Measurements from ENCODE around the gene RGMA. TPM values are rescaled to one million over a fixed set of nuclear protein-coding genes. Genes with fewer than 3 reads are reported as not detected.
A peak's percentile ranks its signal among the peaks of the same experiment; 100 is the strongest.

Gene RGMA
- total RNA-seq, 1 experiment from 2014 or later = 1.3 TPM

- Histone ChIP-seq H3K9me2 (replicated peaks; ENCODE audit: low read length) (no peaks in the 10 kb centered on the region), H2AFZ (ENCODE audit: low read length) (no peak overlapping the region), H4K20me1 (ENCODE audit: low read length) (no peaks in the 10 kb centered on the region), H3K9ac (ENCODE audit: low read length) (no peak overlapping the region), H3K4me3 (ENCODE audit: low read length) (no peak overlapping the region), H3K27ac (ENCODE audit: low read length) (no peak overlapping the region), H3K27me3 (ENCODE audit: low read length) (no peaks in the 10 kb centered on the region), H3K79me2 (ENCODE audit: low read length) (no peaks in the 10 kb centered on the region), H3F3A (ENCODE audit: low read length, unreplicated experiment) (no peaks in the 10 kb centered on the region), H3K4me2 (ENCODE audit: low read length) (no peak overlapping the region), H3K4me1 (ENCODE audit: insufficient read depth, low read length) (no peaks in the 10 kb centered on the region), H3K36me3 (ENCODE audit: low read depth, low read length) (peaks cover 3% of the 10 kb centered on the region; the same call in 1 of the 2 replicates), H3K9me3 (ENCODE audit: low read length) (no peaks in the 10 kb centered on the region)
- CTCF ChIA-PET = interaction anchor here (1.0 to 1.2 kb wide), 2 partner anchors 57 to 1089 kb away, joined by 3 to 17 read pairs; no protein-coding TSS in a partner anchor
- POLR2A ChIA-PET (ENCODE audit: unreplicated experiment) = no interaction called here
- intact Hi-C loops (cut with micrococcal nuclease) = no loop called here
- no TSS peak for BruUV-seq (replicated peaks)
- no peak for TF ChIP-seq EZH2phosphoT487 (IDR thresholded peaks at IDR 0.05; ENCODE audit: borderline replicate concordance, low read length)
- TF ChIP-seq EZH2 (IDR thresholded peaks at IDR 0.05; ENCODE audit: low read length, unreplicated experiment) = no peak
- TF ChIP-seq, protein P1, sequence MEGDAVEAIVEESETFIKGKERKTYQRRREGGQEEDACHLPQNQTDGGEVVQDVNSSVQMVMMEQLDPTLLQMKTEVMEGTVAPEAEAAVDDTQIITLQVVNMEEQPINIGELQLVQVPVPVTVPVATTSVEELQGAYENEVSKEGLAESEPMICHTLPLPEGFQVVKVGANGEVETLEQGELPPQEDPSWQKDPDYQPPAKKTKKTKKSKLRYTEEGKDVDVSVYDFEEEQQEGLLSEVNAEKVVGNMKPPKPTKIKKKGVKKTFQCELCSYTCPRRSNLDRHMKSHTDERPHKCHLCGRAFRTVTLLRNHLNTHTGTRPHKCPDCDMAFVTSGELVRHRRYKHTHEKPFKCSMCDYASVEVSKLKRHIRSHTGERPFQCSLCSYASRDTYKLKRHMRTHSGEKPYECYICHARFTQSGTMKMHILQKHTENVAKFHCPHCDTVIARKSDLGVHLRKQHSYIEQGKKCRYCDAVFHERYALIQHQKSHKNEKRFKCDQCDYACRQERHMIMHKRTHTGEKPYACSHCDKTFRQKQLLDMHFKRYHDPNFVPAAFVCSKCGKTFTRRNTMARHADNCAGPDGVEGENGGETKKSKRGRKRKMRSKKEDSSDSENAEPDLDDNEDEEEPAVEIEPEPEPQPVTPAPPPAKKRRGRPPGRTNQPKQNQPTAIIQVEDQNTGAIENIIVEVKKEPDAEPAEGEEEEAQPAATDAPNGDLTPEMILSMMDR (conservative IDR thresholded peaks at IDR 0.05; ENCODE audit: low read depth, low read length) = no peak
- no peak for DNase-seq
- ATAC-seq = no peak
Measured at GRCh38 chr15:93031103-93031464, 57.9 kb downstream of the RGMA start.

DNA sequence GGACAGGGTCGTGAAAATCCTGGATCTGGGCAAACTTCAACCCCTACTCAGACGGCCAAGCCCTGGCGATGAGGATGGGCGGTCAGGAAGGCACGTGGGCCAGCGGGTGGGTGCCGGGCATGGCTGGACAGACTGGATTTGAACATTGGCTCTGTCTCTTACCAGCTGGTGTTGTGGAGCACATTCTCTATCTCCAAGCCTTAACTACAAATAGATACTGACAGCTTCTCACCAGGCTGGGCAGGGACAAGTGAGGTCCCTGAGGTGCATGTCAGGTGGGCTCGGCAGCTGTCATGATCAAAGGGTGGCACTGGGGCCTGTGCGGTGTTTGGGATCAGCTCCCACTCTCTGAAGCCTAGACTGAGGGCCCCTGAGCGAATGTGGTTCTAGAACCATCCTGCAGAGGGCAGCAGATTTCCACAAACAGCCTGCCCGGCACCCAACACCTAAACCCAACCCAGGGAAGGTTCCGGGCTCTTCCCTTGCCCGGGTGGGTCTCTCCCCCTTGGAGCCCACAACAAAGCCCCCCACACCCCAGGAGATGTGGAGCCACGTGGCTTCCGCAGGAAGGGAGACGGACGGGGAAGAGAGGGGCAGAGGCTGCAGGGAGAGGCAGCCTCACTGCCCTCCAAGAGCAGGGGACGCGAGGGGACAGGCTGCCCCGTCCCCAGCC lies 58.4 kb downstream of the RGMA start:
- Histone ChIP-seq H3K36me3 (ENCODE audit: low read depth, low read length) (peaks cover 8% of the 10 kb centered on the region), H3K9me2 (replicated peaks; ENCODE audit: low read length) (no peaks in the 10 kb centered on the region), H3K4me3 (ENCODE audit: low read length) (no peak overlapping the region), H4K20me1 (ENCODE audit: low read length) (no peaks in the 10 kb centered on the region), H3K9me3 (ENCODE audit: low read length) (no peaks in the 10 kb centered on the region), H2AFZ (ENCODE audit: low read length) (no peak overlapping the region), H3K79me2 (ENCODE audit: low read length) (no peaks in the 10 kb centered on the region), H3K4me1 (ENCODE audit: insufficient read depth, low read length) (no peaks in the 10 kb centered on the region), H3K27ac (ENCODE audit: low read length) (no peak overlapping the region), H3K27me3 (ENCODE audit: low read length) (no peaks in the 10 kb centered on the region), H3K9ac (ENCODE audit: low read length) (no peak overlapping the region), H3F3A (ENCODE audit: low read length, unreplicated experiment) (no peaks in the 10 kb centered on the region), H3K4me2 (ENCODE audit: low read length) (no peak overlapping the region)
- intact Hi-C loops (cut with micrococcal nuclease) = no loop called here
- ATAC-seq (peak; percentile 81), DNase-seq (peak; percentile 75)
- TF ChIP-seq, protein P1 (conservative IDR thresholded peaks at IDR 0.05; ENCODE audit: low read depth, low read length) = peak; percentile 86
- TF ChIP-seq EZH2phosphoT487 (IDR thresholded peaks at IDR 0.05; ENCODE audit: borderline replicate concordance, low read length) (no peak), EZH2 (IDR thresholded peaks at IDR 0.05; ENCODE audit: low read length, unreplicated experiment) (no peak)
- POLR2A ChIA-PET (ENCODE audit: unreplicated experiment) = no interaction called here
- CTCF ChIA-PET = interaction anchor here (0.5 to 1.2 kb wide), 7 partner anchors 58 to 1294 kb away, joined by 3 to 17 read pairs (median 3); no protein-coding TSS in a partner anchor
- BruUV-seq (replicated peaks) = no TSS peak

DNA sequence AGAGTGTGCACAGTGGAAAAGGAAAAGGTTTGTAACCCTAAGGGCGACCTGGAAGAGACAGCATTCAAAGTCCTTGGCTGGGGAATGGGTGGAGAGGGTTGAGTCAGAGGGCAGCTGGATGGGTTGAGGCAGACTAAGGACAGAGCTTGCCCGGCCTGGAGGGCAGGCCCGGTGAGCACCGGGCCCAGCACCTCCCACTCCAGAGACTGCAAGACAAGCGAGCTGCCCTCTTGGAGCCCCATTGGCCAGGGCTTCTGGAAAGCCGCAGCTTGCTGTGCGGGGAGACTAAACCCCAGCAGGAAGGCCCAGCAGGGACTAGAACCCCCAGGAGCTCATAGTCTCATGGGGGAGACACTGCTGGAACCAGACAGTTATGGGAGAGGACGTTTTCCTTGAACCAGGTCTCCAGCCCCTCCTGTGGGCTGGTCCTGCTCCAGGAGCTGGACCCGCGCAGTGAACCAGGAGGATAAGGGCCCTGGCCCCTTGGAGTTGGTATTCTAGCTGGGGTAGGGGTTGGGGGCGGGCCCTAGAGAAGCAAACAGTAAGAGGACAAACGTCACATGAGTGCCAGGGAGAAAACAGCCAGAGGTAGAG lies 59.1 kb downstream of the RGMA start:
- Histone ChIP-seq H3K27me3 (ENCODE audit: low read length) (no peaks in the 10 kb centered on the region), H3K4me3 (ENCODE audit: low read length) (no peak overlapping the region), H3K9me2 (replicated peaks; ENCODE audit: low read length) (no peaks in the 10 kb centered on the region), H4K20me1 (ENCODE audit: low read length) (no peaks in the 10 kb centered on the region), H3F3A (ENCODE audit: low read length, unreplicated experiment) (no peaks in the 10 kb centered on the region), H3K9ac (ENCODE audit: low read length) (no peak overlapping the region), H3K9me3 (ENCODE audit: low read length) (no peaks in the 10 kb centered on the region), H3K4me2 (ENCODE audit: low read length) (no peak overlapping the region), H3K27ac (ENCODE audit: low read length) (no peak overlapping the region), H3K79me2 (ENCODE audit: low read length) (no peaks in the 10 kb centered on the region), H3K36me3 (ENCODE audit: low read depth, low read length) (peaks cover 14% of the 10 kb centered on the region), H3K4me1 (ENCODE audit: insufficient read depth, low read length) (no peaks in the 10 kb centered on the region), H2AFZ (ENCODE audit: low read length) (no peak overlapping the region)
- DNase-seq = peak; percentile 9
- peak; percentile 49 for ATAC-seq
- TF ChIP-seq, protein P1 (conservative IDR thresholded peaks at IDR 0.05; ENCODE audit: low read depth, low read length) = no peak
- no peak for TF ChIP-seq EZH2phosphoT487 (IDR thresholded peaks at IDR 0.05; ENCODE audit: borderline replicate concordance, low read length)
- intact Hi-C loops (cut with micrococcal nuclease) = no loop called here
- POLR2A ChIA-PET (ENCODE audit: unreplicated experiment) = interaction anchor here (0.6 kb wide), 1 partner anchor 25 kb away, joined by 6 read pairs; no protein-coding TSS in a partner anchor
- no TSS peak for BruUV-seq (replicated peaks)
- CTCF ChIA-PET = interaction anchor here (0.5 to 1.2 kb wide), 7 partner anchors 58 to 1295 kb away, joined by 3 to 17 read pairs (median 3); no protein-coding TSS in a partner anchor

Data from PC-3 (cell line).